ENCODE measurements around the gene SPZ1.
"Not testable (repeated sequence)": the region's sequence is repeated elsewhere in the genome, so short reads cannot be mapped to it uniquely, and the experiment has no call there.

Gene SPZ1

DNA sequence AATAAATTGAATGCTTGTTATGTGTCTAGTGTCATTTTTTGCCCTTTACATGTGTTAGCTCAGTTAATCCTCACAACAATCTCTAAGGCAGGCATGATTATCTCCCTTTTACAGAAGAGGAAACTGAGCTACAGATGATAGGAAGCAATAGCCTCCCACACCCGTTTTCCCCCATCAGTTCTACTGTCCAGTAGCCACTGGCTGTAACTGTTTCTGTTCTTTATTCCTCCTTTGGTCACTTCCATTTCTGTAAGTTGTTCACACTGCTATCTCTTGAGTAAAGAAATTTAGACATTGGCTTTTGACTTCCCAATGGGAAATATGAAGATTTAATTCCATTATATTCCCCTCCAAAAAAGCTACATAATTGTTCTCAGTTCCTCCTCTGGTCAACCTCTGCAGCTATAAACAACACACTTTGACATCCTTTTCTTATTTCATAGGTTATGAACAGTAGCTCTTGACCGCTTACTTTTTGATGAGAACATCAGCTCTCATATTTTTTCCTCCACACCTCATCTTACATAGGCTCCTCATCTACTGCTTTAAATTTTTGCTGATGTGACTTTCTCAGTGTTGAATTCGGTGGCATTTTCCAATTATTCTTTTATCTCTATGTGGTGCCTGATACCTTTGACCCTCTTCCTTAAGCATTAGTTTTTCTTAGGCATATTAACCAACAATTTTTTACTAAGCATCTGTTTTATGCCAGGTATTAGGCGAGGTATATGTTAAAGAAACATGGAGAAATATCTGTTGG lies 21.4 kb downstream of the SPZ1 start:
- DNase-seq = no peak

- DNase-seq = no peak
Measured at GRCh38 chr5:80343067-80343466, 23.3 kb downstream of the SPZ1 start.

- no peak for DNase-seq
Measured at GRCh38 chr5:80346055-80346454, 26.3 kb downstream of the SPZ1 start.

- DNase-seq = no peak
Measured at GRCh38 chr5:80348171-80348570, 28.4 kb downstream of the SPZ1 start.

GRCh38 chr5:80351019-80351418 lies 31.2 kb downstream of the SPZ1 start:
- not testable (repeated sequence) for DNase-seq

DNA sequence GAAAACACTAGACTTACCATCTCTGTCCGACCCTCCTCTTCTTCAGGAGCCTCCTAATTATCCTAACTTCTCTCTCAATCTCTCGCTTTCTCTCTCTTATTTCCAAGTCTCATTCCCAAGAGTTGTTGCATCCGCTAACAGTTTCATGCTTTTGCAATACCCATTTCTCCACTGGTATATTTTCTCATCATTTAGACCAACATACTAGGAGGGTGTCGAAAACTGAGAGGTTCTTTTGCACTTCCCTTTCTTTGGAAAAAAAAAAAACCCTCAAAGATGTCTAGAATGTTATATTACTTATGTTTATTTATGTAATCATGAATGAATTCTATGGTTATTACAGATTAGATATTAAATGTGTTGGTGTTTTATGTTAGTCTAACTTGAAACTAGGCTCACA lies 35.9 kb downstream of the SPZ1 start:
- no peak for DNase-seq

DNA sequence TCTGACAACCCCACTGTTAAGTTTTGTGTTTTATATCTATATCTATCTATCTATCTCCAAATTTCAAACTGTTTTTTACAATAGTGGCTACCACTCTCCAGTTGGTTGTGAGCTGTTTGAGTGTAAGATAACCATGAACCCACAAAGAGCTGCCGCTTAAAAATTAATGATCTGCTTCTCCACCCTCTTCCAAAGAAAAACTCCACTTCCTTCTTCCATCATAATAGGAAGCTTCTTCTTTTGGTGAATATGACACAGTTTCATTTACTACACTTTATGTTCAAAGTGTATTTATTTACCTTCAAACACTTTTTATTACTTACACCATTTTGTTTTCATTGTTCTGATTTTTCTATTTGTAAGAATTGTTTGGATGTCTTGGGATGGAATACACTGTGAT lies 37.9 kb downstream of the SPZ1 start:
- DNase-seq = no peak

GRCh38 chr5:80360914-80361444 lies 41.2 kb downstream of the SPZ1 start:
- no peak for DNase-seq

- DNase-seq = no peak
Measured at GRCh38 chr5:80364892-80365291, 45.1 kb downstream of the SPZ1 start.

GRCh38 chr5:80368661-80369480 lies 49.1 kb downstream of the SPZ1 start:
- DNase-seq = no peak

- DNase-seq = no peak
Measured at GRCh38 chr5:80369521-80369920, 49.7 kb downstream of the SPZ1 start.

DNA sequence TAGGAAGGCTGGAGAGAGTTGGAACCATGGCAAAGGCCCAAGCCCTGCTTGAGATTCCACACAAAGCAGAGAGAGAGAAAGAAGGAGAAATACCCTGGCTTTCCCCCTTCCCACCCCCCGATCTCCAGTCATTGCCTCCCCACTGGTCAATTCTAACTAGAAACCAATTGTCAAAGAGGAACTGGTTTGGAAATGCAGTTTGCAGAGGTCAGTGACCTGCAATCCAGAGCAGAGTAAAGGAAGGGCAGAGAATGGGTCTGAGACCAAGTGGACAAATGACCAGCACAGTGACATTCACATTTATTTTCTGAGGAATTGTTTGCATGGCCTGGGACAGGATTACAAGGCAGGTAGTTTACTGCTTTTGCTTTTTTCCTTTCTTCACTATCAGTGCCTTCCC lies 50.6 kb downstream of the SPZ1 start:
- DNase-seq = no peak
